HepG2 (cell line): ENCODE results near the gene KLHL36. TPM values are rescaled to one million over a fixed set of nuclear protein-coding genes. Genes with fewer than 3 reads are reported as not detected.

Experiments
- IRF9 ChIP-seq: sonication (generic); formaldehyde crosslinking; IDR thresholded peaks from 2 replicates; pipeline ENCODE4 v1.8.0; 2022; ENCODE audit warnings: missing genetic modification reagents, mild to moderate bottlenecking, borderline replicate concordance
- JUND ChIP-seq: sonication (generic); formaldehyde crosslinking; IDR thresholded peaks from 2 replicates; pipeline ENCODE4 v1.8.0; 2022; ENCODE audit warnings: mild to moderate bottlenecking, missing genetic modification reagents
- NBN ChIP-seq: fragments of 450-650 bp; conservative IDR thresholded peaks from 2 replicates; pipeline ENCODE4 v1.6.1; 2017
- PRDM10 ChIP-seq: sonication (generic); formaldehyde crosslinking; IDR thresholded peaks from 2 replicates; pipeline ENCODE4 v1.4.0; 2020; ENCODE audit warnings: low read depth, missing genetic modification reagents
- THRA ChIP-seq: sonication (generic); formaldehyde crosslinking; IDR thresholded peaks from 2 replicates; pipeline ENCODE4 v1.4.0; 2020; ENCODE audit warnings: missing genetic modification reagents, borderline replicate concordance
- ZBTB2 ChIP-seq: sonication (generic); formaldehyde crosslinking; IDR thresholded peaks from 2 replicates; pipeline ENCODE4 v1.8.0; 2022; ENCODE audit warnings: low read depth, missing genetic modification reagents
- ZNF318 ChIP-seq: sonication (generic); formaldehyde crosslinking; IDR thresholded peaks from 2 replicates; pipeline ENCODE4 v1.4.0; 2020; ENCODE audit warnings: mild to moderate bottlenecking, missing genetic modification reagents
- ZNF501 ChIP-seq: sonication (generic); formaldehyde crosslinking; IDR thresholded peaks from 2 replicates; pipeline ENCODE4 v1.5.1; 2020; ENCODE audit warnings: mild to moderate bottlenecking, moderate library complexity, missing genetic modification reagents
- polyA plus RNA-seq, 8 experiments: library from polyadenylated mRNA; depleted of rRNA in 3 of 8; stranded (reverse) in 7 of 8; unstranded in 1 of 8; fragments of >200 nt; fragmentation: Illumina TruSeq in 4 of 8; extraction: Trizol in 4 of 8; gene quantifications; 2 replicates each; pipeline versions ENCODE4 v1.2.1 to v1.2.3, GENCODE V29; 2011 to 2016; ENCODE audit warnings: low read depth in 4 of 8, missing spikeins in 1 of 8, mixed read lengths in 1 of 8; ENCODE audit not compliant: insufficient read depth in 1 of 8
- total RNA-seq, 5 experiments: library from RNA; depleted of rRNA; stranded (reverse); fragments of >200 nt; fragmentation: Illumina TruSeq; extraction: Trizol; gene quantifications; 2 replicates each; pipeline ENCODE4 v1.2.3, GENCODE V29; 2016; ENCODE audit warnings: low read depth in 1 of 5

KLHL36 gene
- total and polyA plus RNA-seq, 2 of the 13 experiments (the other 11 are each of a cell fraction or from before 2014, with no cell fraction given): 24.3 to 26.0 TPM

GRCh38 chr16:84599521-84600202 lies 48.6 kb upstream of the KLHL36 start (continued):
- no peak for TF ChIP-seq ZNF318
- no peak for TF ChIP-seq ZBTB2 (CRISPR knock-in tag)
- TF ChIP-seq JUND: no peak
- TF ChIP-seq NBN: no peak
- TF ChIP-seq ZNF501 (CRISPR knock-in tag): peak; percentile 22
- TF ChIP-seq IRF9: 0 out of 2 replicates have a peak, but pooled peaks have one; percentile 31
- TF ChIP-seq PRDM10 (CRISPR knock-in tag): no peak
- peak; percentile 66; the same call in 1 of the 2 replicates for TF ChIP-seq THRA
